Activated T-cell treated with anti-CD3 and anti-CD28 coated beads, Interleukin-2, amount 50 U/mL, for 24 hours (primary cell): ENCODE data around the gene PARD3B.
A peak's percentile ranks its signal among the peaks of the same experiment; 100 is the strongest.

Source experiments
- DNase-seq: peaks from one replicate; pipeline ENCODE4 v3.0.0-alpha.2; 2020
- H3K27ac Mint-ChIP-seq: 2 replicates; pipeline ENCODE4 v1.8.0; 2020; ENCODE audit warnings: mild to moderate bottlenecking, mixed read lengths
- H3K27me3 Mint-ChIP-seq: 2 replicates; pipeline ENCODE4 v1.8.0; 2020; ENCODE audit warnings: mixed read lengths
- H3K36me3 Mint-ChIP-seq: 2 replicates; pipeline ENCODE4 v1.8.0; 2020; ENCODE audit warnings: low read depth, mixed read lengths
- H3K4me1 Mint-ChIP-seq: 2 replicates; pipeline ENCODE4 v1.8.0; 2020; ENCODE audit warnings: low read depth, mixed read lengths
- H3K4me3 Mint-ChIP-seq: 2 replicates; pipeline ENCODE4 v1.8.0; 2020; ENCODE audit warnings: mild to moderate bottlenecking, moderate library complexity, mixed read lengths
- H3K9me3 Mint-ChIP-seq: 2 replicates; pipeline ENCODE4 v1.8.0; 2020; ENCODE audit warnings: mixed read lengths

PARD3B gene

DNA sequence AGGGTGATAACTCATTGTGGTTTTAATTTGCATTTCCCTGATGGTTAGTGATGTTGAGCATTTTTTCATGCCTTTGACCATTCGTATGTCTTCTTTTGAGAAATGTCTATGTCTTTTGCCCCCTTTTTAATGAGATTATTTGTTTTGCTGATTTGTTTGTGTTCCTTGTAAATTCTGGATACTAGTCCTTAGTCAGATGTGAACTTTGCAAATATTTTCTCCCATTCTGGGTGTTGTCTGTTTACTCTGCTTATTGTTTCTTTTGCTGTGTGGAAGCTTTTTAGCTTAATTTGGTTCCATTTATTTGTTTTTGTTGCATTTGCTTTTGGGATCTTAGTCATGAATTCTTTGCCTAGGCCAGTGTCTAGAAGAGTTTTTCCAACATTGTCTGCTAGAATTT lies 192.0 kb downstream of the PARD3B start:
- H3K36me3 Mint-ChIP-seq, result no peaks in the 10 kb centered on the region
- H3K9me3 Mint-ChIP-seq, result peaks cover 14% of the 10 kb centered on the region
- no peak overlapping the region for H3K4me3 Mint-ChIP-seq
- no peak overlapping the region for H3K27ac Mint-ChIP-seq
- DNase-seq, result no peak
- no peaks in the 10 kb centered on the region for H3K4me1 Mint-ChIP-seq
- no peaks in the 10 kb centered on the region for H3K27me3 Mint-ChIP-seq

DNA sequence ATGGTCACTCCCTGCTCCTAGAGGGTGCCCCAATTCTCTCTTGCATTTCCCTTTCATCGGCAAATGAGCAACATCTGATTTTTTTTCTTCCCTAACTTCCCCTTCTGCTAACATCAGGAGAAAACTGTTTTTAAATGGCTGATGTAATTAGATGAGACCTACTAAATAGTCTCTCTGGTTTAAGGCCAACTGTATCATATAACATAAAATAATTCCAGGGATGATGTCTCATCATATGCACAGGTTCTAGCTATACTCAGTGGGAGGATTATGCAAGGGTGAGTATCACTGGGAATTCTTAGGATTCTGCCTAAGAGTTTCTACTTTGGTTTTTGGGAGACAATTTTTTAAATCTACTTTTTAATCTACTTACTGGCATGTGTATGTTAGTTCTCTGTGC lies 193.4 kb downstream of the PARD3B start:
- no peaks in the 10 kb centered on the region for H3K36me3 Mint-ChIP-seq
- H3K27me3 Mint-ChIP-seq, result no peaks in the 10 kb centered on the region
- no peak for DNase-seq
- H3K27ac Mint-ChIP-seq, result no peak overlapping the region
- H3K9me3 Mint-ChIP-seq, result peaks cover 14% of the 10 kb centered on the region
- H3K4me3 Mint-ChIP-seq, result no peak overlapping the region
- peaks cover 4% of the 10 kb centered on the region for H3K4me1 Mint-ChIP-seq

GRCh38 chr2:204743393-204743960 lies 198.2 kb downstream of the PARD3B start:
- peaks cover 4% of the 10 kb centered on the region for H3K9me3 Mint-ChIP-seq
- DNase-seq, result no peak
- H3K27me3 Mint-ChIP-seq, result peaks cover 3% of the 10 kb centered on the region
- H3K27ac Mint-ChIP-seq, result peak overlapping the region; percentile 36
- H3K4me1 Mint-ChIP-seq, result peaks cover 7% of the 10 kb centered on the region
- H3K4me3 Mint-ChIP-seq, result no peak overlapping the region
- no peaks in the 10 kb centered on the region for H3K36me3 Mint-ChIP-seq

DNA sequence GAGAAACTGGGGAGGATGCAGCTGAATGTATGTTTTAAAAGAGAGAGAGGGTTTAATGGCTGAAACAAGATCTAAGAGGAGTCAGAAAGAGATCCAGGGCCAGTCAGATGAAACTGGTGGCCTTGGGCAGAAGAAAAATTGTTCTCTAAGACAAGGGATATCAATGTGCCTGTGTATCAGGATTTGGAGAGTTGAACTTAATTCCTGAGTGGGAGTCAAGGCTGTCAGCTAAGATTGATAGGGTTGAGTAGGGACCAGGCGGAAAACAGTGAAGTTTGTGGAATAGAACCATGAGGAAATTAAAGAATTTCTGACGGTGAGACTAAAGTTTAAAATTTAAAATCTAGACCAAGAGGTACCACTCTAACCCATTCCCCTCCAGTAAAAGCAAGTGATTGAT lies 199.2 kb downstream of the PARD3B start:
- DNase-seq, result no peak
- Mint-ChIP-seq H3K4me3 (no peak overlapping the region), H3K36me3 (no peaks in the 10 kb centered on the region), H3K27me3 (peaks cover 3% of the 10 kb centered on the region), H3K9me3 (peaks cover 2% of the 10 kb centered on the region), H3K27ac (no peak overlapping the region), H3K4me1 (peaks cover 8% of the 10 kb centered on the region)

DNA sequence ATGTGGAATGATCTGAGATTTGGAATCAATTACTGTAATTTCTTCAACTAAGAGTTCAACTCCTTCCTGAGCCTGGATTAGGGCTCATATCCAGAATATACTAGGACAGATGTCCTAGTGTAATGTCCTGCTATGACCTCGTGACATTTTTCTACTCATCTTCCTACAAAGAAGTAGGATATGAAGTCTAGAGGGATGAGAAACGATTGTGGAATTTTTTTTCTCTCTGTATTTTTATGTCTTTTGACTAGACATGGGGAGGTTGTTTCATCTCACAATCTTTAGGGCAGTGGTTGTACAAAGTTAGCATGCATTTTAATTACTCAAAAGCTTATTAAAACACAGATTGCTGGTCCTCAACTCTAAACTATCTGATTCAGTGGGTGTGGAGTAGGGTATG lies 203.0 kb downstream of the PARD3B start:
- H3K27ac Mint-ChIP-seq, result no peak overlapping the region
- no peaks in the 10 kb centered on the region for H3K9me3 Mint-ChIP-seq
- no peaks in the 10 kb centered on the region for H3K36me3 Mint-ChIP-seq
- no peak for DNase-seq
- H3K27me3 Mint-ChIP-seq, result peaks cover 3% of the 10 kb centered on the region
- no peak overlapping the region for H3K4me3 Mint-ChIP-seq
- H3K4me1 Mint-ChIP-seq, result peaks cover 15% of the 10 kb centered on the region

DNA sequence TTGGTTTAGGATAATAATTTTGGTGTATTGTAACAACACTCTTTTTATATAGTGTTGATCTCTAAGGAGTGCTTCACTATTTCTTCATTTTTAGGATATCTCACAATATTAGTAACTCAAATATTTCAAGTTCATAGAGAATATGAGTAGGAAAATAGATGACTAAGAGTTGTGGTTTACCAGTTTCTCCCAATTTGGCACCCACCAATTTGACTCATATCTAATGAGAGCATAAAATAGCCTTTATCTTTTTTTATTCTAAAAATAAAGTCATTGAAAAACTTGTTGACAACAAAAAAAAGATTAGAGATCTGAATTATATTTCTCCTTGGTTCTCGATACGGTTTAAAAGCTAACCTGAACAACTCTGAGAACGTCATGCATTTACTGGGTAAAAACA lies 204.0 kb downstream of the PARD3B start:
- H3K4me1 Mint-ChIP-seq, result peaks cover 8% of the 10 kb centered on the region
- no peak overlapping the region for H3K27ac Mint-ChIP-seq
- no peak for DNase-seq
- H3K4me3 Mint-ChIP-seq, result no peak overlapping the region
- no peaks in the 10 kb centered on the region for H3K9me3 Mint-ChIP-seq
- peaks cover 3% of the 10 kb centered on the region for H3K27me3 Mint-ChIP-seq
- no peaks in the 10 kb centered on the region for H3K36me3 Mint-ChIP-seq

GRCh38 chr2:204750389-204750788 lies 205.1 kb downstream of the PARD3B start:
- no peaks in the 10 kb centered on the region for H3K9me3 Mint-ChIP-seq
- H3K27me3 Mint-ChIP-seq, result peaks cover 3% of the 10 kb centered on the region
- peaks cover 8% of the 10 kb centered on the region for H3K4me1 Mint-ChIP-seq
- no peak for DNase-seq
- no peak overlapping the region for H3K27ac Mint-ChIP-seq
- no peaks in the 10 kb centered on the region for H3K36me3 Mint-ChIP-seq
- H3K4me3 Mint-ChIP-seq, result no peak overlapping the region

DNA sequence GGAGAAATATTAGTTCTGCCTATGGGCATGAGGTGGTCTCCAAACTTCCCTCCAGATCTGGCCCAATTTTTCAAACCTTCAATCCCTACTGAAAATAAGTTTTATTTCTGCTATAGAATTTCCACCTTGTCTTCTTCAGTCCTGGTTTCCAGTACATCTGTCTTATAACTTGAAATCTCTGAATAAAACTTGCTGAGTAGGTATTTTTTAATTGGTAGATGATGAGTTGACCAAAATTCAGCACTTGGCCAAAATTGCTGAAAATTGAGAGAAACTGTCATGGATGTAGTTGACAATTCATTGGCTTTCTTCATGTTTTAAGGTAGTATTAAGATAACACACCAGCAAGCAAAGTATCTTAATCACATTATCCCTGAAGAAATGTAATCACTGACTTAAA lies 206.2 kb downstream of the PARD3B start:
- no peak overlapping the region for H3K4me3 Mint-ChIP-seq
- H3K4me1 Mint-ChIP-seq, result peaks cover 8% of the 10 kb centered on the region
- no peaks in the 10 kb centered on the region for H3K9me3 Mint-ChIP-seq
- no peaks in the 10 kb centered on the region for H3K36me3 Mint-ChIP-seq
- no peak overlapping the region for H3K27ac Mint-ChIP-seq
- DNase-seq, result no peak
- H3K27me3 Mint-ChIP-seq, result peaks cover 3% of the 10 kb centered on the region

DNA sequence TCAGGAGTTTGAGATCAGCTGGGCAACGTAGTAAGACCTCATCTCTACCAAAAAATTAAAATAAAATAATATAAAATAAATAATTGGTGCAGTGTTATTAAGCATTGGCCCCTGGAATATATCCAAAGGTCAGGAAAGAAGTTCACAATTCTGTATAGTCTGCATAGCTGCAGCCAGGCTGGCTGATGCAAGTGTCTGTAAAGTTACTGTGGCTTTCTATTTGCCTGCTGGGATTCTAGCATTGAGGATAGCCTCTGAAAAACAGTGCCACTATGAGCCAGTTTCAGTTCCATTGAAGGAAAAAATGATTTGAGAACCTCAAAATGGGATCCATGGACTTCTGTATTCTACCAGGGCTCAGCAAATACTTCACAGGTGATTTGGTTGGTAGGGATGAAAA lies 208.6 kb downstream of the PARD3B start:
- H3K4me3 Mint-ChIP-seq, result no peak overlapping the region
- no peaks in the 10 kb centered on the region for H3K36me3 Mint-ChIP-seq
- no peak for DNase-seq
- no peaks in the 10 kb centered on the region for H3K9me3 Mint-ChIP-seq
- H3K27me3 Mint-ChIP-seq, result no peaks in the 10 kb centered on the region
- H3K4me1 Mint-ChIP-seq, result peaks cover 8% of the 10 kb centered on the region
- no peak overlapping the region for H3K27ac Mint-ChIP-seq

DNA sequence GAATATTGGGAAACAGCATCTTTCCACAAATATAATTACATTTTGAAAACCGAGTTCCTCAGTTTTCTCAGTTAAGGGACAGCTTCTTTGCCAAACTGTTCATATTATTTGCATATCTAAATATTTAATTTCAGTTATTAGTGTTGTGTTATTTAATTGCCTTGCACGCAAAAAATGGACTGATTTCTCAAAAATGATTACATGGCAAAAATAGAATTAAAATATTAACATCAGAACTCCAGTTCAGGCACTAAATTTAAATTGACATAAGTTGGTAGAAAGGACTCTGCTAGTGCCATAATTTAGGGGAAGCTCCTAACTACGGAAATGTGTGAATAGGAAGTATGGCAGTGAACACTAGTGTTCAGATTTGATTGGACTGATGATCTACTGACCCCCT lies 209.6 kb downstream of the PARD3B start:
- Mint-ChIP-seq H3K27me3 (no peaks in the 10 kb centered on the region), H3K27ac (no peak overlapping the region), H3K4me1 (peaks cover 5% of the 10 kb centered on the region)

DNA sequence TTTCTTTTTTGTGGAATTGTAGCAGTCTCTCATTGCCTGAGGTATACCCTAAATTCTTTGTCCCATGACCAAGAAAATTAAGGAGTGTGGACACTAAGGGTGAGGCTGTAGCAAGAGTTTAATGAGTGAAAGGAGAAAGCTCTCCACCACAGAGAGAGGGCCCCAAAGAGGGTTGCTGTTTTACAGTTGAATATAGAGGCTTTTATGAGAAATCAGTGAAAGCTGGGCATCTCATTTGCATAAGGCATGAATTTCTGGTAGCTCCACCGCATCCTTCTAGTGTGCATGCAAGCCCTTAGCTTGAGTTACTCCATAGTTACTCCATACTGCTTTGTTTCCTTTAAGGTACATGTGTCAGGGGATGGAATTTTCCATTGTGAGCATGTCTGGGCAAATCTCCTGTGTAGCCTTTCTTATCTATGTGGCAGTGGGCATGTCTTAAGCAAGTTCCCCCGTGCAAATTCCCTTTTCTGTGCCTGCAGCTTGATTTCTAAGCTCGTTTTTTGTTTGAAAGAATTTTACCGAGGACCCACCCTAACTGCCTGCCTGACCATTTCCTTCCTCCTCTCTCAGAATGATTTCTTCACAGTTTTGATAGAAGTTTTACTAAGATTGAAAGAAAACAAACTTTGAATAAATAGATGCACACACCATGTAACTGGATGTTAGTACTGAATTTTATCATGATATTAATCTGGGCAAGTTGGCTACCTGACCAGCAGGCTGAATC lies 218.9 kb downstream of the PARD3B start:
- no peak for DNase-seq
- peaks cover 12% of the 10 kb centered on the region for H3K9me3 Mint-ChIP-seq
- no peaks in the 10 kb centered on the region for H3K4me1 Mint-ChIP-seq
- no peak overlapping the region for H3K4me3 Mint-ChIP-seq
- H3K27ac Mint-ChIP-seq, result no peak overlapping the region
- H3K36me3 Mint-ChIP-seq, result no peaks in the 10 kb centered on the region
- H3K27me3 Mint-ChIP-seq, result no peaks in the 10 kb centered on the region

More for the DNA sequence above, 209.6 kb downstream of the PARD3B start:
- Mint-ChIP-seq H3K36me3 (no peaks in the 10 kb centered on the region), H3K4me3 (no peak overlapping the region), H3K9me3 (no peaks in the 10 kb centered on the region)
- DNase-seq, result no peak

GRCh38 chr2:204770735-204771134 lies 225.5 kb downstream of the PARD3B start:
- H3K27me3 Mint-ChIP-seq, result peaks cover 16% of the 10 kb centered on the region
- H3K36me3 Mint-ChIP-seq, result no peaks in the 10 kb centered on the region
- no peak for DNase-seq
- no peak overlapping the region for H3K4me3 Mint-ChIP-seq
- peaks cover 2% of the 10 kb centered on the region for H3K9me3 Mint-ChIP-seq
- no peak overlapping the region for H3K27ac Mint-ChIP-seq
- no peaks in the 10 kb centered on the region for H3K4me1 Mint-ChIP-seq

GRCh38 chr2:204771721-204772120 lies 226.4 kb downstream of the PARD3B start:
- peaks cover 2% of the 10 kb centered on the region for H3K9me3 Mint-ChIP-seq
- H3K36me3 Mint-ChIP-seq, result no peaks in the 10 kb centered on the region
- no peak overlapping the region for H3K4me3 Mint-ChIP-seq
- no peaks in the 10 kb centered on the region for H3K4me1 Mint-ChIP-seq
- H3K27ac Mint-ChIP-seq, result no peak overlapping the region
- DNase-seq, result no peak
- peaks cover 22% of the 10 kb centered on the region for H3K27me3 Mint-ChIP-seq

DNA sequence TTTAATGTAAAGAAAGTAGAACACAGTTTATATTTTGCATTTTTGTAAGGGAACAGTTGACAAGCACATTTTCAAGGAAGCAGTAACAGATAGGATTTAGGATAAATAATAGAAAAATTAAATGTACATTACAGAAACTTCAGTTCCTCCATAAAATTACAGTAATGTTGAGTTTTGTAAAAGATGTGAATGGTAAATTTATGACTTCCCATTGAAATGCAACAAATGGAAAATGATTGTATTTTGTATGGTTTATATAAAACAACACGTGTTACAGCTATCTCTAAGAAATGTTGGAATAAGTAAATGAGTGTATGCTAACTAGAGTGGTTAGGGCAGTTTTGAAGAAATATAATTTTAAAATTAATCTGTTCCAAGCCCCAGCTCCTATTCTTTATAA lies 227.3 kb downstream of the PARD3B start:
- Mint-ChIP-seq H3K36me3 (no peaks in the 10 kb centered on the region), H3K4me1 (no peaks in the 10 kb centered on the region), H3K27me3 (peaks cover 25% of the 10 kb centered on the region), H3K9me3 (peaks cover 2% of the 10 kb centered on the region), H3K27ac (no peak overlapping the region), H3K4me3 (no peak overlapping the region)
- no peak for DNase-seq

GRCh38 chr2:204775766-204776165 lies 230.5 kb downstream of the PARD3B start:
- no peaks in the 10 kb centered on the region for H3K4me1 Mint-ChIP-seq
- no peaks in the 10 kb centered on the region for H3K36me3 Mint-ChIP-seq
- DNase-seq, result no peak
- H3K27ac Mint-ChIP-seq, result no peak overlapping the region
- H3K9me3 Mint-ChIP-seq, result no peaks in the 10 kb centered on the region
- peaks cover 25% of the 10 kb centered on the region for H3K27me3 Mint-ChIP-seq
- no peak overlapping the region for H3K4me3 Mint-ChIP-seq
